SU-DHL-6 (cell line): ENCODE measurements around the gene MPV17.

ENCODE experiments used
- H2AFZ ChIP-seq: fragments of 200-600 bp; sonication (generic); 2 replicates; pipeline ENCODE4 v1.6.1; 2014; ENCODE audit warnings: low read depth, mild to moderate bottlenecking, moderate library complexity, mixed read lengths, antibody characterized with exemption, low read length; ENCODE audit not compliant: severe bottlenecking
- H3F3A ChIP-seq: fragments of 200-600 bp; shearing (Covaris generic); 2 replicates; pipeline ENCODE4 v1.6.0; 2016; ENCODE audit warnings: antibody characterized with exemption, mild to moderate bottlenecking; ENCODE audit not compliant: insufficient read depth
- H3K27ac ChIP-seq: fragments of 200-600 bp; sonication (generic); 2 replicates; pipeline ENCODE4 v1.5.1; 2016; ENCODE audit warnings: low read depth, mild to moderate bottlenecking, low read length, moderate library complexity, mixed read lengths
- H3K27me3 ChIP-seq: fragments of 200-600 bp; sonication (generic), shearing (Covaris generic); 2 replicates; pipeline ENCODE4 v1.6.0; 2014; ENCODE audit warnings: mild to moderate bottlenecking, low read length
- H3K36me3 ChIP-seq: fragments of 200-600 bp; sonication (generic); 2 replicates; pipeline ENCODE4 v1.6.1; 2014; ENCODE audit warnings: mild to moderate bottlenecking, low read length, mixed read lengths
- H3K4me2 ChIP-seq: fragments of 300-600, 200-600 bp; shearing (Covaris generic), sonication (generic); 2 replicates; pipeline ENCODE4 v1.6.0; 2014; ENCODE audit warnings: low read length, low read depth, mild to moderate bottlenecking; ENCODE audit not compliant: poor library complexity, severe bottlenecking
- H3K4me3 ChIP-seq: fragments of 200-600 bp; sonication (generic); 2 replicates; pipeline ENCODE4 v1.5.1; 2014; ENCODE audit warnings: antibody characterized with exemption, low read length, mild to moderate bottlenecking, mixed read lengths; ENCODE audit not compliant: insufficient read depth, poor library complexity, severe bottlenecking
- H3K79me2 ChIP-seq: fragments of 200-600 bp; sonication (generic); 2 replicates; pipeline ENCODE4 v1.6.1; 2014; ENCODE audit warnings: mild to moderate bottlenecking, low read length, moderate library complexity; ENCODE audit not compliant: insufficient read depth
- H3K9ac ChIP-seq: fragments of 200-600 bp; sonication (generic); 2 replicates; pipeline ENCODE4 v1.7.0; 2014; ENCODE audit warnings: mild to moderate bottlenecking, low read length
- H3K9me2 ChIP-seq: fragments of 200-600 bp; sonication (generic); replicated peaks from 2 replicates; pipeline ENCODE4 v1.6.1; 2014; ENCODE audit warnings: low read length; ENCODE audit not compliant: insufficient read depth
- H3K9me3 ChIP-seq: fragments of 200-600 bp; sonication (generic); 2 replicates; pipeline ENCODE4 v1.6.1; 2014; ENCODE audit warnings: low read length, mixed read lengths; ENCODE audit not compliant: insufficient read depth
- H4K20me1 ChIP-seq: fragments of 200-600 bp; sonication (generic); 2 replicates; pipeline ENCODE4 v1.6.1; 2014; ENCODE audit warnings: low read depth, mild to moderate bottlenecking, antibody characterized with exemption, low read length, moderate library complexity, mixed read lengths
- CTCF ChIP-seq: fragments of 200-600 bp; sonication (generic); IDR thresholded peaks from one replicate; pipeline ENCODE4 v1.5.1; 2017; ENCODE audit warnings: antibody characterized with exemption, mild to moderate bottlenecking, low read length, moderate library complexity; ENCODE audit not compliant: insufficient read depth, poor library complexity, severe bottlenecking
- EZH2phosphoT487 ChIP-seq: fragments of 200-600 bp; sonication (generic), shearing (Covaris generic); conservative IDR thresholded peaks from 2 replicates; pipeline ENCODE4 v1.6.1; 2018; ENCODE audit warnings: mild to moderate bottlenecking, antibody characterized with exemption, low read length, moderate library complexity, mixed read lengths

Gene MPV17

GRCh38 chr2:27315122-27315521, 7.8 kb downstream of the MPV17 start:
- H3K36me3 ChIP-seq, result no peaks in the 10 kb centered on the region

GRCh38 chr2:27314709-27315108, 8.2 kb downstream of the MPV17 start:
- Histone ChIP-seq H3K9ac (no peak overlapping the region), H2AFZ (no peak overlapping the region), H3K36me3 (no peaks in the 10 kb centered on the region), H3K27me3 (no peaks in the 10 kb centered on the region), H3K4me3 (no peak overlapping the region), H4K20me1 (no peaks in the 10 kb centered on the region), H3K4me2 (no peak overlapping the region), H3K9me3 (no peaks in the 10 kb centered on the region), H3K79me2 (no peaks in the 10 kb centered on the region), H3K9me2 (no peaks in the 10 kb centered on the region), H3F3A (no peaks in the 10 kb centered on the region), H3K27ac (no peak overlapping the region)
- TF ChIP-seq EZH2phosphoT487 (no peak), CTCF (no peak)

More at GRCh38 chr2:27315122-27315521, 7.8 kb downstream of the MPV17 start:
- Histone ChIP-seq H4K20me1 (no peaks in the 10 kb centered on the region), H3K79me2 (no peaks in the 10 kb centered on the region), H3K9me3 (no peaks in the 10 kb centered on the region), H3K9ac (no peak overlapping the region), H3K4me2 (no peak overlapping the region), H2AFZ (no peak overlapping the region), H3F3A (no peaks in the 10 kb centered on the region), H3K4me3 (no peak overlapping the region), H3K27me3 (no peaks in the 10 kb centered on the region), H3K9me2 (no peaks in the 10 kb centered on the region), H3K27ac (no peak overlapping the region)
- TF ChIP-seq EZH2phosphoT487, result no peak
- no peak for TF ChIP-seq CTCF

GRCh38 chr2:27313882-27314645, 8.8 kb downstream of the MPV17 start:
- Histone ChIP-seq H3K36me3 (no peaks in the 10 kb centered on the region), H3K27me3 (no peaks in the 10 kb centered on the region), H4K20me1 (no peaks in the 10 kb centered on the region), H3K9me3 (no peaks in the 10 kb centered on the region), H2AFZ (no peak overlapping the region), H3K27ac (no peak overlapping the region), H3K9me2 (no peaks in the 10 kb centered on the region), H3K4me3 (no peak overlapping the region), H3K79me2 (no peaks in the 10 kb centered on the region), H3F3A (no peaks in the 10 kb centered on the region), H3K9ac (no peak overlapping the region), H3K4me2 (no peak overlapping the region)
- TF ChIP-seq EZH2phosphoT487, result no peak
- TF ChIP-seq CTCF, result no peak
